Measurements from ENCODE around the gene ITPR1. TPM values are rescaled to one million over a fixed set of nuclear protein-coding genes. Genes with fewer than 3 reads are reported as not detected.
A peak's percentile ranks its signal among the peaks of the same experiment; 100 is the strongest.

ITPR1 gene
- total RNA-seq, 3 donors from 2014 or later: 10.7 to 80.2 (median 20.7) TPM

DNA sequence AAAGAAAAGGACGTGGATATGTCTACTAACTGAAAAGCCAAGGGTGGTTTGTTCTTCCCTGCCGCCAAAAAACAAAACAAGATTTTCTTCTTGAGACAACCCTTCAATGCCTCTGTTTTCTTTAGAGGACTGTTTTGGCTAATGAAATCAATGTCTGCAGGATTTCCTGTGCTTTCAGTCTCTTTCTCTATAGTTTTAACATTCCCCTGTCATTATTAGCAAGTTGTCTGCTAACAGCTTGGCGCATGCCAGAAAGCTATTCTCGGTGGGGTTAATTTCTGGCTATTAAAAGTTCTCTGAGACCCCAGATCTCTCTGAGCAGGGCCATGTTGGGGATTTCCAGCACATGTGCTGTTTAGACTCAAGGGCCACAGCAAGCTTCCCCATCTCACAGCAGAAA, 56.7 kb downstream of the ITPR1 start:
- TF ChIP-seq, protein P1, sequence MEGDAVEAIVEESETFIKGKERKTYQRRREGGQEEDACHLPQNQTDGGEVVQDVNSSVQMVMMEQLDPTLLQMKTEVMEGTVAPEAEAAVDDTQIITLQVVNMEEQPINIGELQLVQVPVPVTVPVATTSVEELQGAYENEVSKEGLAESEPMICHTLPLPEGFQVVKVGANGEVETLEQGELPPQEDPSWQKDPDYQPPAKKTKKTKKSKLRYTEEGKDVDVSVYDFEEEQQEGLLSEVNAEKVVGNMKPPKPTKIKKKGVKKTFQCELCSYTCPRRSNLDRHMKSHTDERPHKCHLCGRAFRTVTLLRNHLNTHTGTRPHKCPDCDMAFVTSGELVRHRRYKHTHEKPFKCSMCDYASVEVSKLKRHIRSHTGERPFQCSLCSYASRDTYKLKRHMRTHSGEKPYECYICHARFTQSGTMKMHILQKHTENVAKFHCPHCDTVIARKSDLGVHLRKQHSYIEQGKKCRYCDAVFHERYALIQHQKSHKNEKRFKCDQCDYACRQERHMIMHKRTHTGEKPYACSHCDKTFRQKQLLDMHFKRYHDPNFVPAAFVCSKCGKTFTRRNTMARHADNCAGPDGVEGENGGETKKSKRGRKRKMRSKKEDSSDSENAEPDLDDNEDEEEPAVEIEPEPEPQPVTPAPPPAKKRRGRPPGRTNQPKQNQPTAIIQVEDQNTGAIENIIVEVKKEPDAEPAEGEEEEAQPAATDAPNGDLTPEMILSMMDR (IDR thresholded peaks at IDR 0.05): no peak
- no peak for DNase-seq
- no peak for ATAC-seq
- Histone ChIP-seq H3K4me1 (ENCODE audit: low read depth) (no peaks in the 10 kb centered on the region), H3K9me3 (no peaks in the 10 kb centered on the region), H3K4me3 (no peak overlapping the region), H3K36me3 (ENCODE audit: low read depth) (no peaks in the 10 kb centered on the region)
- intact Hi-C loops (cut with DNase I, micrococcal nuclease): no loop called here

DNA sequence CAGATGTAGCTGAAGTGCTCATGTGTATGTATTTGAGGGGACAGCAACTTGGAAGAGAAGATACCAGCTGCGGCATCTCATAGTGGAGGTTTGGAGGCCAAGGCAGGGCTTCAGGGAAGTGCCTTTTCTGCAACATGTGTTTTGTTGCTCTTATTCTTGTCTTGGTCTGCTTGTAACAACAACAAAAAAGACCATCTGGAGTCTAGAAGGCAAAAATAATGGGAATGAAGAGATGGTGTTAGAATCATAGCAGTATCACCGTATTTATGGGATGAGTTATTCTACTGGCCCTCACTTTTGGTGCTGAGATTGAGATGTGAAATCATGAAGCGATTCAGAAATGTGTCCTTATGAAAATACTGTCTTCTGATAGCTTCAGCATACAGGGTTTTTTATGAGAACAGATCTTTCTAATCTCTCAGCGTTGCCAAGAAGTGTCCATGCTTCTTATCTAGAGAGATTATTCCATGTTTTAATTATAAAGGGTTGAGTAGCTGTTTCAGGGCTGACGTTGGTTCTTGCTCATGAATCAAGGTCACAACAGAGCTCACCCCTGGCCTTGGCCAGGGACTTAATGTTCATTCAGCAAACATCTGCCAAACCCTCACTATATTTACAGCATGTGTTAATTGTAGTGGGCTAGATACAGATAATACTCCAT, 58.0 kb downstream of the ITPR1 start:
- H3K9me3 ChIP-seq: no peaks in the 10 kb centered on the region
- H3K36me3 ChIP-seq (ENCODE audit: low read depth): no peaks in the 10 kb centered on the region
- ATAC-seq: peak; percentile 22
- TF ChIP-seq, protein P1 (IDR thresholded peaks at IDR 0.05): no peak
- intact Hi-C loops (cut with DNase I, micrococcal nuclease): no loop called here
- peak in 1 of 3 donors; percentile 10 for DNase-seq
- no peak overlapping the region for H3K4me3 ChIP-seq
- H3K4me1 ChIP-seq (ENCODE audit: low read depth): no peaks in the 10 kb centered on the region

DNA sequence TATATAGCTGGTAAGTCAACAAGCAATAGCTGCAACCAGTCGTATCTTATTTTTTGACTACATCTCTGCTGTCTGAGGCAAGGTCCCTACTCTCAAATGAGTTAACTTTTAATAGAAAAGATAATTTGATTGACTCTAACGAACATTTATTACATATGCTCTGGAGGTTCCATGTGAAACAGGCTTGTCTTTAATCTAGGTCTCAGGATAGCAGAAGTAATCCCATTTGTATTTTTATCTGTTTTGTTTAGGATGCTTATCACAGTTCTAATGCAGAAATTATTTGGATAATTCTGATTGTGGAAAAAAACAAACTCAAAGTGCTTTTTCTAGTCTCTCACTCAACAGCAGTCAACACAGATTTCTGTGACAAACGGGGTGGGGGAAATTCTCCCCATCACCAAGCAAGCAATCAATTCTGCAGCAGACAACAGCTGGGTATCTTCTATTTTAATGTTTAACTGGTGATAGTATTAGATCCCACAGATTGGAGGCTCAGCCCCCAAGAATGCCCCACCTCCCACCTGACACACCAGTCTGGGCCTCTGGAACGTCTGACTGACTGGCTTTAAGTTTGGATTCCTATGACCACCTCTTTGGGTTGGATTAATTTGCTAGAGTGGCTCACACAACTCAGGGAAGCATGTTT, 58.8 kb downstream of the ITPR1 start:
- DNase-seq: no peak
- H3K9me3 ChIP-seq: no peaks in the 10 kb centered on the region
- TF ChIP-seq, protein P1 (IDR thresholded peaks at IDR 0.05): no peak
- no peaks in the 10 kb centered on the region for H3K36me3 ChIP-seq (ENCODE audit: low read depth)
- H3K4me1 ChIP-seq (ENCODE audit: low read depth): no peaks in the 10 kb centered on the region
- intact Hi-C loops (cut with DNase I, micrococcal nuclease): no loop called here
- no peak overlapping the region for H3K4me3 ChIP-seq
- no peak for ATAC-seq

DNA sequence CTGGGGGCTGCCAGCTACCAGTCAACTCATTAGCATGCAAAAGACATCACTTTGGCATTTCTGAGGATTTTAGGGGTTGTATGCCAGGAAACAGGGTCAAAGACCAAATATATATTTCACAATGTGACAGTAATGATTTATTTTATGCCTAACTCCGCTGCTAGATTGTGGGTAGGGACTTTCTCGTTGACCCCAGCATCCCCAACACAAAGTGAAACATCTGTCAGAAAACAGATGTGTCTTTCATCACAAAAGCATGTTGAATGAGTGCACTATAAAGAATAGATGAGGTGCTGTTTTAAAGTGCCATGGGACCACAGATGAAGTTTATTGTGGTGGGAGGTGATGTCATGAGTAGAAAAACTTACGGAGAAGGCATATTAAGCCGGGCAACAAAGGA, 59.7 kb downstream of the ITPR1 start:
- no peaks in the 10 kb centered on the region for H3K9me3 ChIP-seq
- ATAC-seq (no peak), DNase-seq (no peak)
- TF ChIP-seq, protein P1 (IDR thresholded peaks at IDR 0.05): no peak
- H3K4me3 ChIP-seq: no peak overlapping the region
- intact Hi-C loops (cut with DNase I, micrococcal nuclease): no loop called here
- H3K4me1 ChIP-seq (ENCODE audit: low read depth): no peaks in the 10 kb centered on the region
- no peaks in the 10 kb centered on the region for H3K36me3 ChIP-seq (ENCODE audit: low read depth)

DNA sequence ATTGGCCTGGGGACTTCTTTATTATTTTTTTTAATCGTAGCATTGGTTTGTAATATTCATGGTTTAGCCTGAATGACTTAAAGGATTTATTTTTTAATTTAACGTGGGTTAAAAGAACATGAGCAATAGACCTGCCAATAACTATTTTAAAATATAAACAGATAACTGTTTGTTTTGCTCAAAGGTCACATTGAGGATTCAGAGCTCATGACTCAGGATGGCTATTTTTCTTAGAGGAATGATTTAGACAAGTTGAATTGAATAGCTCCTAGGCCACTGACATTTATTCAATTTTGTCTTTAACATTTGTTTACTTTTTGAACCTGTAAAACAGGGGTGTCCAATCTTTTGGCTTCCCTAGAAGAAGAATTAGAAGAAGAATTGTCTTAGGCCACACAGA, 68.5 kb downstream of the ITPR1 start:
- no peaks in the 10 kb centered on the region for H3K36me3 ChIP-seq (ENCODE audit: low read depth)
- ATAC-seq: no peak
- intact Hi-C loops (cut with DNase I, micrococcal nuclease): no loop called here
- H3K4me3 ChIP-seq: no peak overlapping the region
- H3K9me3 ChIP-seq: no peaks in the 10 kb centered on the region
- no peak for DNase-seq
- H3K4me1 ChIP-seq (ENCODE audit: low read depth): no peaks in the 10 kb centered on the region
- TF ChIP-seq, protein P1 (IDR thresholded peaks at IDR 0.05): no peak
